ENCODE measurements around the gene ARHGAP35. TPM values are rescaled to one million over a fixed set of nuclear protein-coding genes. Genes with fewer than 3 reads are reported as not detected.

The ARHGAP35 gene
- total RNA-seq, 1 donor from 2014 or later: 86.0 TPM

DNA sequence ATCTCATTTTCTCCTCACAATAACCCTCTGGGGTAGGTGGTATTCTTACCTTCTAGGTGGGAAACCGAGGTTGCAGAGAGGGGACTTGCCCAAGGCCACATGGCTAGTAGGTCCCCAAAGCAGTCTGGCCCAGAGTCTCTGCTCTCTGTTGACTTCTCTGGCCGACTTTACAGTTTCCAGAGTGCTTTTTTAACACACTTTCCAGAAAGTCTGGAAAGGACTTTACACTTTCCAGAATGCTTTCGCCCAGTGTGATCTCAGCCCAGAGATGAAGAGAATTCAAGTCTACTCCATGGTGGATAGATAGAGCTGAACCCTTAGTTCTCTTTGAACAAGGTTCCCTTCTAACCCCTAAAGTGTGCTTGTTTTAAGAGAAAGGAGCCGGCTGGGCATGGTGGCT lies 12.2 kb downstream of the ARHGAP35 start:
- Mint-ChIP-seq H3K4me1 (ENCODE audit: low read depth) (peaks cover 20% of the 10 kb centered on the region), H3K27ac (no peak overlapping the region), H3K4me3 (ENCODE audit: low read depth) (no peak overlapping the region), H3K9me3 (ENCODE audit: low read depth) (no peaks in the 10 kb centered on the region), H3K27me3 (no peaks in the 10 kb centered on the region), H3K36me3 (ENCODE audit: insufficient read depth) (peaks cover 3% of the 10 kb centered on the region)
- TF ChIP-seq, protein P1, sequence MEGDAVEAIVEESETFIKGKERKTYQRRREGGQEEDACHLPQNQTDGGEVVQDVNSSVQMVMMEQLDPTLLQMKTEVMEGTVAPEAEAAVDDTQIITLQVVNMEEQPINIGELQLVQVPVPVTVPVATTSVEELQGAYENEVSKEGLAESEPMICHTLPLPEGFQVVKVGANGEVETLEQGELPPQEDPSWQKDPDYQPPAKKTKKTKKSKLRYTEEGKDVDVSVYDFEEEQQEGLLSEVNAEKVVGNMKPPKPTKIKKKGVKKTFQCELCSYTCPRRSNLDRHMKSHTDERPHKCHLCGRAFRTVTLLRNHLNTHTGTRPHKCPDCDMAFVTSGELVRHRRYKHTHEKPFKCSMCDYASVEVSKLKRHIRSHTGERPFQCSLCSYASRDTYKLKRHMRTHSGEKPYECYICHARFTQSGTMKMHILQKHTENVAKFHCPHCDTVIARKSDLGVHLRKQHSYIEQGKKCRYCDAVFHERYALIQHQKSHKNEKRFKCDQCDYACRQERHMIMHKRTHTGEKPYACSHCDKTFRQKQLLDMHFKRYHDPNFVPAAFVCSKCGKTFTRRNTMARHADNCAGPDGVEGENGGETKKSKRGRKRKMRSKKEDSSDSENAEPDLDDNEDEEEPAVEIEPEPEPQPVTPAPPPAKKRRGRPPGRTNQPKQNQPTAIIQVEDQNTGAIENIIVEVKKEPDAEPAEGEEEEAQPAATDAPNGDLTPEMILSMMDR (IDR thresholded peaks at IDR 0.05; ENCODE audit: unreplicated experiment): no peak
- no peak for DNase-seq (ENCODE audit: low spot score, unreplicated experiment)

DNA sequence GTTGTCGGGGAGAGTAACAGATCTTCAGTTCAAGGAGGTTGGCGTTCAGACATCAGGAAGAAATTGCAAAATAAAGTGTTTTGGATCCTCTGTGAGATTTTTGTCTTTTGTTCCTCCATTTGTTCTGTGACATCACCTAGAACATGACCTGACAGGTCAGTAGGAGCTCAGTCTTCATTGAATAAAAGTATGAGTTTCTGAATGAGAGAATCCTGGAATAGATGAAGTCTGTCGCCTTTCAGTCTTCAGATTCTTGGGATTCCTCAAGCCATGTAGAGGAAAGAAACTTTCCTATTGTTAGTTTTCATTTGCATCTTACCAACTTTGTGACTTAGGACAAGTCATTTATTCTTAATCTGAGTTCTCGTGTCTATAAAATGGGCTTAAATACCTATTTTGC lies 14.4 kb downstream of the ARHGAP35 start:
- TF ChIP-seq, protein P1 (IDR thresholded peaks at IDR 0.05; ENCODE audit: unreplicated experiment): no peak
- no peak for DNase-seq (ENCODE audit: low spot score, unreplicated experiment)

DNA sequence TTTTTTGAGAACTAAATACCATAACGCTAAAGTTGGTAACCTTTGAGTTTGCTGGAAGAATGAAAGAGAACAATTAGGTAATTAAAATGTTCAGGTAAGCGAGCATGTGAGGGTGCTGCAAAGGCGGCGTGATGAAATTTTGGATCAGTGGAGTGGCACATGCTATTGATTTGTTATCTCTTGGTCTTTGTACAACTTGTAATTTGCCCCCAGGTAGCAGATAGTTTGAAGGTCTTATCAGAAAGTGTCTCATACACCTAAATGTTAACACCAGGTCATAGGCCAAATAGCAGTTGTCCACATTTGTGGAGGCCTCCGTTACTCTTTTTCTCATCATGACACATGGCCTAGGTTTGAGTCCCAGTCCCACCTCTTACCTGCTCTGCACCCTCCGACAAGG lies 14.9 kb downstream of the ARHGAP35 start:
- H3K27ac Mint-ChIP-seq: no peak overlapping the region
- H3K27me3 Mint-ChIP-seq: no peaks in the 10 kb centered on the region
- no peak overlapping the region for H3K4me3 Mint-ChIP-seq (ENCODE audit: low read depth)
- DNase-seq (ENCODE audit: low spot score, unreplicated experiment): no peak
- H3K9me3 Mint-ChIP-seq (ENCODE audit: low read depth): no peaks in the 10 kb centered on the region
- peaks cover 9% of the 10 kb centered on the region for H3K4me1 Mint-ChIP-seq (ENCODE audit: low read depth)
- TF ChIP-seq, protein P1 (IDR thresholded peaks at IDR 0.05; ENCODE audit: unreplicated experiment): no peak
- H3K36me3 Mint-ChIP-seq (ENCODE audit: insufficient read depth): peaks cover 4% of the 10 kb centered on the region

More for the DNA sequence above, 14.4 kb downstream of the ARHGAP35 start:
- H3K36me3 Mint-ChIP-seq (ENCODE audit: insufficient read depth): peaks cover 3% of the 10 kb centered on the region
- no peaks in the 10 kb centered on the region for H3K9me3 Mint-ChIP-seq (ENCODE audit: low read depth)
- H3K27me3 Mint-ChIP-seq: no peaks in the 10 kb centered on the region
- H3K4me3 Mint-ChIP-seq (ENCODE audit: low read depth): no peak overlapping the region
- H3K27ac Mint-ChIP-seq: peak overlapping the region; percentile 62
- H3K4me1 Mint-ChIP-seq (ENCODE audit: low read depth): peaks cover 9% of the 10 kb centered on the region

DNA sequence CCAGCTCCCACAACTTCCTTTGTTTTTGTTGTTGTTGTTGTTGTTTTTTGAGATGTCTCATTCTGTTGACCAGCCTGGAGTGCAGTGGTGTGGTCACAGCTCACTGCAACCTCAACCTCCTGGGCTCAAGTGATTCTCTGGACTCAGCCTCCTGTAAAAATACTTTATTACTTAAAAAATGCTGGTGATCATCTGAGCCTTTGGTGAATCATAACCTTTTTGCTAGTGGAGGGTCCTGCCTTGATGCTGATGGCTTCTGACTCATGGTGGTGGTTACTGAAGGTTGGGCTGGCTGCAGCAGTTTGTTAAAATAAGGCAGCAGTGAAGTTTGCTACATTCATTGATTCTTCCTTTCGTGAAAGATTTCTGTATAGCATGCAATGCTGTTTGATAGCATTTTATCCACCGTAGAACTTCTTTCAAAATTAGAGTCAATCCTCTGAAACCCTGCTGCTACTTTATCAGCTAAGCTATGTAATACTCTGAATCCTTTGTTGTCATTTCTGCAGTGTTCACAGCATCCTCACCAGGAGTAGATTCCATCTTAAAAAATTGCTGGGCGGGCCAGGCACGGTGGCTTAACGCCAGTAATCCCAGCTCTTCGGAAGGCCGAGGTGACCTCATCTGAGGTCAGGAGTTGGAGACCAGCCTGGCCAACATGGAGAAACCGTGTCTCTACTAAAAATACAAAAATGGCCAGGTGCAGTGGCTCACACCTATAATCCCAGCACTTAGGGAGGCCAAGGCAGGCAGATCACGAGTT lies 18.0 kb downstream of the ARHGAP35 start:
- TF ChIP-seq, protein P1 (IDR thresholded peaks at IDR 0.05; ENCODE audit: unreplicated experiment): no peak
- peak overlapping the region; percentile 49 for H3K27ac Mint-ChIP-seq

DNA sequence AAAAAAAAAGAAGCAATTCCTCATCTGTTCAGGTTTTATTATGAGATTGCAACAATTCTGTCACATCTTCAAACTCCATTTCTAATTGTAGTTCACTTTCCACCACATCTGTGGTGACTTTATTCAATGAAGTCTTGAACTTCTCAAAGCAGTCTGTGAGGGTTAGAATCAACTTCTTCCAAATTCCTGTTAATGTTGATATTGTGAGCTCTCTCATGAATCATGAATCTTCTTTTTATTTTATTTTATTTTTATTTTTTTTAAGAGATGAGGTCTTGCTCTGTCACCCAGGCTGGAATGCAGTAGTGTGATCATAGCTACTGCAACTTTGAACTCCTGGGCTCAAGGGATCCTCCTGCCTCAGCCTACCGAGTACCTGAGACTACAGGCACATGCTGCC lies 19.6 kb downstream of the ARHGAP35 start:
- no peak for DNase-seq (ENCODE audit: low spot score, unreplicated experiment)
- H3K27ac Mint-ChIP-seq: no peak overlapping the region
- TF ChIP-seq, protein P1 (IDR thresholded peaks at IDR 0.05; ENCODE audit: unreplicated experiment): no peak
- H3K9me3 Mint-ChIP-seq (ENCODE audit: low read depth): no peaks in the 10 kb centered on the region
- H3K27me3 Mint-ChIP-seq: no peaks in the 10 kb centered on the region
- no peak overlapping the region for H3K4me3 Mint-ChIP-seq (ENCODE audit: low read depth)
- peaks cover 1% of the 10 kb centered on the region for H3K36me3 Mint-ChIP-seq (ENCODE audit: insufficient read depth)
- H3K4me1 Mint-ChIP-seq (ENCODE audit: low read depth): peaks cover 12% of the 10 kb centered on the region

More for the DNA sequence above, 18.0 kb downstream of the ARHGAP35 start:
- Mint-ChIP-seq H3K4me1 (ENCODE audit: low read depth) (peaks cover 16% of the 10 kb centered on the region), H3K9me3 (ENCODE audit: low read depth) (no peaks in the 10 kb centered on the region), H3K4me3 (ENCODE audit: low read depth) (no peak overlapping the region), H3K27me3 (no peaks in the 10 kb centered on the region), H3K36me3 (ENCODE audit: insufficient read depth) (peaks cover 4% of the 10 kb centered on the region)
- no peak for DNase-seq (ENCODE audit: low spot score, unreplicated experiment)

Data from progenitor cell of endocrine pancreas (in vitro differentiated cells).